Activated gamma-delta T cell treated with Interleukin-2 at 50 U/mL for 16 hours (primary cell): Measurements from ENCODE around the gene CX3CL1.
"Not testable (repeated sequence)": the region's sequence is repeated elsewhere in the genome, so short reads cannot be mapped to it uniquely, and the experiment has no call there.

Experiments
- DNase-seq: peaks from one replicate; pipeline ENCODE4 v3.0.0-alpha.2; 2020

CX3CL1 gene

DNA sequence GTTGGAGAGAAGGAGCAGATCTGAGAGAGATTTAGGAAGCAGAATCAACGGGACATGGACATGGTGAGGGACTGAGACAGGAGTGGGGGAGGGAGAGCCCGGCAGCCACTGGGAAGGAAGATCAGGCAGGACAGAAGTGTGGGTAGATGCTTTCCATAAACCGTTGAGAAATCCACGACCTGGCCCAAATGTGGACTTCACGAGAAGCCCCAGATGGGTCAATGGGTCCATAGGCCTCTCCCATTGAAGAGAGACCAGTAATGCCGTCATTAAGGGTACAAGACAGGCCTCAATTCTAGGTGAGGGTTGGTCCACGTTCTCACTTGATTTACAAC is 14.2 kb upstream of the CX3CL1 start:
- DNase-seq = no peak

DNA sequence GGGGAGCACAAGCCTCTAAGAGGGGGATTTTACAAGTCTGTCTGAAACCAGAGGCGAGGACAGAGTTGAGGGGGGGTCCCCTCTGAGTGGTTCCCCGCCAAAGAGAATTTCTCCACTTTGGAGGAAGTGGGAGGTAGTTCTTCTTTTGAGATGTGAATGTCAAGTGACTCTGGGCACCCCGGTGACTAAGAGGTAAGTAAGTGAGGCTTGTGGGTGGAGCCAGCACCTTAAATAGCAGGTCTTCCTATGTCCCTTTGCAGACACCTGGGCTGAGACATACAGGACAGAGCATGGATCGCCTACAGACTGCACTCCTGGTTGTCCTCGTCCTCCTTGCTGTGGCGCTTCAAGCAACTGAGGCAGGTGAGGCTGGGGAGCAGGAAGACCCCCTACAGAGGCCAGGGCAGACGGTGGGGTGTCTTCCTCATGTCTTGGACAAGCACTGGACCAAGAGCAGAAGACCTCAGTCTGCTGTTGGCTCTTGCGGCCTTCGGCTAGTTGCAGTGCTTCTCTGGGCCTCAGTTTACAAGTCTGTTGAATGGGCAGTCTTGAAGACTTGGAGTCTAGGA is 13.7 kb upstream of the CX3CL1 start, which contains the start of gene CCL22:
CCL22 (plus strand) TSS at position 257 of the 569 bp plus-strand sequence; CDS start at position 291, 34 bp downstream.
- DNase-seq = no peak

DNA sequence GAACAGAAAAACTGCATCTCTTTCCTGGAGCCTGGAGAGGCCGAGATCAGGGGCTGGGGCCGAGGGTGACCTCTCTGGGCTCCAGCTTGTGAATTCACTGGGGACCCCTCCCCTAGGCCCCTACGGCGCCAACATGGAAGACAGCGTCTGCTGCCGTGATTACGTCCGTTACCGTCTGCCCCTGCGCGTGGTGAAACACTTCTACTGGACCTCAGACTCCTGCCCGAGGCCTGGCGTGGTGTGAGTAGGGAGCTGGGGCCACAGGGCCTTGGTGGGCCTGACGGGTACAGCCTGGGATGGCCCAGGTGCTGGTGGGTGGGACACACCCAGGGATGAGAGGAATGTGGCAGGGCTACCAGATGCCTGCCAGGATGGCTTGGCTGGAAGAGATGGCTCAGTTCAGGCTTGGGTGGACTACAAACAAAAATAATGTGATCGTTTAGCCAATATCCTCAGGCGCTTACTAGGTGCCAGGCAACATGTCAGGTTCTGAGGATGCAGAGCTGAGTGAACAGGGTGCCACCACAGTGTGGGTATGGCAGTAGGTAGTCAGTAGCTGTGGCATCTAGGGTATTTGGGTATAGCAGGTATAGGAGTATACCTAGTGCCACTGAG is 11.9 kb upstream of the CX3CL1 start:
- DNase-seq = no peak

DNA sequence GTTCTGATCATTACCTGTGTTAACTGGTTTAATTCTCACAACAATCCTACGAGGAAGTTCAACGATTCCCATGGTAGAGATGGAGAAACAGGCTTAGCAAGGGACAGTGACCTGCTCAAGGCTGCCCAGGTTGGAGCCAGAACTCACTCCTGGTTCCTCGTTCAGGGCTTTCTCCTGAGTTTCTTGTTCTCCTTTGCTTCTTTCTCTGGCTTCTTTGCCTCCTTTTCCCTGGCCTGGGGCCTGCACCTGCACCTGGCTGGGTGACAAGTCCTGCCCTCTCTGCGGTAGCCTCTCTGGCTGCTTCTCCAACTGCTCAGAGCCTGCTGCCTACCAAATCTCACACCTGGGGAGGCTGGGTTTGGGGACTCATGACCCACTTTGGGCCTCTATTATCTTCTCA is 10.9 kb upstream of the CX3CL1 start:
- no peak for DNase-seq

DNA sequence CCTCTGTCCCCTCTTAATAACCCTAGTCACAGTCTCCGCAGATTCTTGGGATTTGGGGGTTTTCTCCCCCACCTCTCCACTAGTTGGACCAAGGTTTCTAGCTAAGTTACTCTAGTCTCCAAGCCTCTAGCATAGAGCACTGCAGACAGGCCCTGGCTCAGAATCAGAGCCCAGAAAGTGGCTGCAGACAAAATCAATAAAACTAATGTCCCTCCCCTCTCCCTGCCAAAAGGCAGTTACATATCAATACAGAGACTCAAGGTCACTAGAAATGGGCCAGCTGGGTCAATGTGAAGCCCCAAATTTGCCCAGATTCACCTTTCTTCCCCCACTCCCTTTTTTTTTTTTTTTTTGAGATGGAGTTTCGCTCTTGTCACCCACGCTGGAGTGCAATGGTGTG is 8.1 kb upstream of the CX3CL1 start:
- no peak for DNase-seq

DNA sequence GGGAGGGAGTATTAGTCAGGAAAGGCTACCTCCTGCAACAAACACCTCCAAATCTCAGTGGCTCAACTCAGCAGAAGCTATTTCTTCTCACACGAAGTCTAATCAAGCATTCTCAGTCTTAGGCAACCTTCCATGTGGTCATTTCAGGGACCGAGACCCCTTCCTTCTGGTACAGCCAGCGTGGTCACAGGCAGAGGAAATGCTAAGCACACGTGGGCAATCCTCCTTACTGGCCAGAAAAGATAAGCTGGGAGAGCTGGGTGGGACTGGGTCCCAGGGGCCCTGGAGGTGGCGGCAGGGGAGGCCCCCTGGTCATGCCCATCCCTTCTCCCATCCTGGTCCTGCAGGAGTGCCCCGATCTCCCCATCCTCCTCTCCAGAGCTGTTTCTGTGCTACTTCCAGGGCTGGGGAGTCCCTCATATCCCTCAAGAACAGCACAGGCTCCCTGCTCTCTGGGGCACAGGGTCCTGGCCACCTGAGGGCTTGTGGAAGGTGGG is 5.7 kb upstream of the CX3CL1 start:
- no peak for DNase-seq

DNA sequence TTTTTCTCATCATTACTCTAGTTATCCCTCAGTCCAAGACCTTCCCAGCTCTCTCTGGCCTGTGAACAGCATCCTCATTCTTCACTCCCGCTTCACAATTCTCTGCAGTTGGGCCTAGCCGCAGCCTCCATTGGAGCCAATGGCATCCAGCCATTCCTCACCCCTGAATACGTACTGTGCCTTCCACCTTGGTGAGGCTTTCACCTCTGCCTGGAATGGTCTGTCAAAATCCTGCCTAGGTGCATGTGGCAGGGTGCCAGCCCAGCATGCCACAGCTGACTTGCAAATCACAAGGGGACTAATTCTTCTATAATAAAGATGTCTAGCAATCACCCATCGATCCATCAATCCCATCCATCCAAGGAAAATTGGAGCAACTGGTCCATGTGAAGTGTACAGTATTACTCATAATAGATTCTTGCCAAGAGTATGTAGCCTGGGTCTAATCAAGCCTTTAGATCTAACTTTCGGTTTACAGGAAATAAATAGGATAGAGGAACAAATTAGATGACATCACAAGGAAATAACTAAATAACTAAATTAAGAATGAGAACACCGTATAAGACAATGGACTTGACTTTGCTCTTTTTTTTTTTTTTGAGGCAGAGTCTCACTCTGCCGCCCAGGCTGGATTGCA is 5.1 kb upstream of the CX3CL1 start:
- DNase-seq = no peak

DNA sequence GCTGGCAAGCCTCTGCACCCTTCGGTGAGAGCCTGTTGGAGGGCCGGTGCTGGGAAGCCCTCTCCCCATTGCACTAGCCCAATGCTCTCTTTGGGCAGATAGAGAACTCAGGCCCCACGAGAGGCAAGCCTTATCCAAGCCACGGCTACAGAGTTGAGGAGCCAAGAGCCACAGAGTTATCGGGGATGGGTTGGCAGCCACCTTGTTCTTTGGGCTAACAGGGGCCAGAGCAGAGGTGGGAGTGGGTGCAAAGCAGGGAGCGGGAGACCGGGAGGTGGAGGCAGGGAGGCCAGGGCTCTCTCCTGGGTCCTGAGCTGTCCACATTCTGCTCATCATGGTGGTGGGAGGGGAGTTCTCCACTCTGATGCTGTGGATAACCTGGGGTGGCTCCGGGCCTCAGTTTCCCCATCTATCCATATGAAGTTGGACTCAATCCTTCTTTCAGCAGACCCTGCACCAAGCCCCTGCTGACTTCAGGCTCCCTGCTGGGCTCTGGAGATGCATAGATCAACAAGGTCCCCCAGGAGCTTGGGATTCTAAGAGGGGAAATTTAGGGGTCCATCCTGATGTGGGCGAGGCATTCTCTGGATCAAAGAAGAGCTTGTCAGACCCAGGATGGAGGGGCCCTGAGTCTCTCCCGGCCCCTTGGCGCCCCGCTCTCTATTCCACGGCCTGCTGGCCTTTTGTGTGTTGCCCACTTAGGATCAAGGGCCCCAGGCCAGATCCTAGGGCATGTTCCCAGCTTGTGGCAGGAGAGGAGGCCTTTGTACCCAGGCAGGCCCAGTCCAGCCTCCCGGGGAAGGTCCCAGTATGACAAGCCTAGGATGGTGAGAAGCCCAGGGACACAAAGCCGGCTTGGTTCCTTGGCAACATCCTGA is 557 bp upstream of the CX3CL1 start:
- DNase-seq = no peak

DNA sequence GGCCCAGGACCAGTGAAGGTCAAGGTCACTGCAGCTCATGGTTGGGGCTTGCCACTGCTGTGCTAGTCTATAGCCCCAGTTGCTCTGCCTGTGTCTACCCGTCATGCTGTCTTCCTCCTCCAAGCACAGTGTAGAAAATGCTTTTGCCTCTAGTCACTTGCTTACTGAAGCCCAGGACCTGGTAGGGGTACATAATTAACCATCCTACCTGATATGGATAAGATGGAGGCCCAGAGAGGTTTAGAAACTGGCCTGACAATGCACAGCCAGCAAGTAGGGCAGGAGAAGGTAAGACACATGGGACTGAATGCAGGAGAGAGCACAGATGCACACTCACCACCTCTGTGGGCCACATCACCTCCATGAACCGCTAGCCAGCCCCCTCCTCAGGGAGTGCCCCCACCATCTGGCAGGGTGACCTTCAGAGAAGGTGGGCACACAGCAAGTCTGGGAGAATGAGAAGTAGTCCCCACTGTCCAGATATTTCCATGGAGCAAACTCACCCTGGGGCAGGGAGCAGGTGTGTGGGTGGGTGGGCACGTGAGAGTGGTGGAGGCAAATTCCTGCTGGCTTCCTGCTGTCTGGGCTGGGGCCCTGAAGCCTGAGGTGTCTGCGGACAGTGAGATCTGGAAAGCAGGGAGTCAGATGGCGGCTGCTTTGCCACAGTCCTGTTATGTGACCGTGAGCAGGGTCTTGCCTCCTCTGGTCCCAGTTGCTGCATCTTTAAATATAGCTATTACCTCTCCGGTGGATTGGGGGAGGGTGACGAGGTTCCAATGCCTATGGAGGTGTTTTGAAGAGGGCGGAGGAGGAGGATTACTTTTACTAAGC is 1.0 kb downstream of the CX3CL1 start:
- DNase-seq = no peak

DNA sequence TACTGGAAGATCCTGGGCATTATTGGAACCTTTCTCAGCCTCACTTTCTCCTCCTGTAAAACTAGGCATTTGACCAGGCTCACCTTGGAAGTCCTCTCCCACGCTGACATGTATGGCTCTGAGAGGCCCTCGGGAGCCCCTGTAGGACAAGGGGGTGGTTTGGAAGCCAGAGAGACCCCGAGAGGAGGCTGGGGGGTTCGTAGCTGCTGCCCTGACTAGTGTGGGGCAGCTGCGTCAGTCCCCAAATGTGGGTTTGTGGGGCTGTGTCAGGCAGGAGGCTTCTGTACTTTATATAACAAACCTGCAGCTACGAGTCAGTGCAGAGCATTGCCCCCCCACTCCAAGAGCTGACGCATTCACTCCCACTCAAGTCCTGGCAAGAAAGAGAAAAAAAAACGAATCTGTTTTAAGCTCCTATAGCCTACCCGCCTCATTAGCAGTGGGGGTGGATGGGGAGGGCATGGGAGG is 1.8 kb downstream of the CX3CL1 start:
- no peak for DNase-seq

DNA sequence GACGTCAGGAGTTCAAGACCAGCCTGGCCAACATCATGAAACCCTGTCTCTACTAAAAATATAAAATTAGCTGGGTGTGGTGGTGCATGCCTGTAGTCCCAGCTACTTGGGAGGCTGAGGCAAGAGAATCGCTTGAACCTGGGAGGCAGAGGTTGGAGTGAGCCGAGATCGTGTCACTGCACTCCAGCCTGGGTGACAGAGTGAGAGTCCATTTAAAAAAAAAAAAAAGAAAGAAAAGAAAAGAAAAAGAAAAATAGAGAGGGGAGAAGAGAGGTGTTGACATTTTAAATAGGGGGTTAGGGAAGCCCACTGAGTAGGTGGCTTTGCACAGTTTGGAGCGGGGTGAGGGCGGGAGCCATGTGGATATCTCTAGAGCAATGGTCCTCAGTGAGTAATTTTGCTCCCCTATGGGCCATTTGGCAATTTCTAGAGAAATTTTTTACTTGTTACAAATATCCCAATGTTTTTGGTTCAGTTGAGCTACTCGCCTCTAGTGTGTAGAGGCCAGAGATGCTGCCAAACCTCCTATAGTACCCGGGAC is 2.7 kb downstream of the CX3CL1 start:
- not testable (repeated sequence) for DNase-seq

DNA sequence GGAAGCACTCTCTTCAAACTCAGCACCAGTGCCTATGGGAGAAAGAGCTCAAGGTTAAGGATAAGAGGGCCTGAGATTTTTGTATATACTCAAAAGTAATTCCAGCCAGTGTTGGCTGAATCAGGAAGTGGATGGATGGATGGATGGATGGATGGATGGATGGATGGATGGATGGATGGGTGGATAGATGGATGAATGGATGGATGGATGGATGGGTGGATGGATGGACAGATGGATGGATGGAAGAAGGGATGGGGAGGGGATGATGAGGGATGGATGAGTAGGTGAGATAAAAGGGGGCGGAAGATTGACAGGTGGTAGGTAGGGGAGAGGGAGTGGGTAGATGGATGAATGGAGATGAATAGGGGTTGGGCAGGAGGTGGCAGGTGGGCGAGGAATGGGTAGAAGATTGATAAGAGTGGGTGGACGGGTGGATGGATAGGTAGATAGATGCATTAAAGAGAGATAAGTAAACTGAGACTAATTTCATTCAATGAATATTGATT is 4.1 kb downstream of the CX3CL1 start:
- no peak for DNase-seq

DNA sequence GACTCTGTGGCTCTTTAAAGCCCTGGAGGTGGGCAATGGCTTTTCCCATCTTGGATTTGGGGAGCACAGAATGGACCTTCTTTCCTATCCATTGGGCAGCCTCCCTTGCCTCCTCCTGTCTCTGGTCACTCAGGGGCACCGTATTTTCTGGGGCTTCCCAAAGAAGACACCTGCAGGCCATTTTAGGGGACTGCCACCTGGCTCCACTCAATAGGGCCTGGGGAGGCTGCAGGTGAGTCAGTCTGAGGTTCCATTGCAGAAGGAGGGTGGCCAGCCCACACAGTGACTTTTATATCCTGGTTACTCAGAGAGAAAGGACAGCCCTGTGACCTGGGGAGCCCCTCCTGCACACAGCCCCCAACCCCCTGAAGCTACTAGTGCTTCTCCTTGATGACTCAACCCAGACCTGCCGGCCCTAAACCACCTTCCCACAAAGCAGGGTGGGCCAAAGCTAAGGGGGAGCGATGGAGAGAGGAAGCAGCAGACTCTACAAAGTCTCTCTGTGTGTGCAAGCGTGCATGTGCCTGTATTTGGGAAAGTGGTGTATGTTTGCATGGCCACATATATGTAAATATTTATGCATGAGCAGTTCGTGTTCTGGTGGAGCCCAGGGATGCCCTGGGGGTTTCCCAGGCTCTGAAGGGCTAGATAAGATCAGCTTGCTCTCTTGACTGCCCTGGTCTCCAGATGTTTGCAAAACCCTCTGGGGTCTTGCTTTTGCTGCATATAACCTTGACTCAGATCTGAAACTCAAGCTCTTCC is 5.0 kb downstream of the CX3CL1 start:
- DNase-seq = no peak

DNA sequence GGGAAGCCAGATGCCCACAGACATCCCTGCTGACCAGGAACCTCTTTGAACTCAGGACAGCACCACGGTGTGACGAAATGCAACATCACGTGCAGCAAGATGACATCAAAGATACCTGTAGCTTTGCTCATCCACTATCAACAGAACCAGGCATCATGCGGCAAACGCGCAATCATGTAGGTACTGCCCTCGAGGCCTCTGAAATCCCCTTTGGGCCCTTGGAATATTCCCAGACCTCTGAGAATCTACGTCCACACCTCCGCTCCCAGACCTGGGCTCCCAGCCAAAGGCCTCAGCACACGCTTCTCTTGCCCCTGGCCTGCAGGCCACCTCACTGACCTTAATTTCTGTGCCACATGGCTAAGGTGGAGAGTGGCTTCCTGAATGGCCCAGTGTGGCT is 7.3 kb downstream of the CX3CL1 start:
- DNase-seq = no peak

DNA sequence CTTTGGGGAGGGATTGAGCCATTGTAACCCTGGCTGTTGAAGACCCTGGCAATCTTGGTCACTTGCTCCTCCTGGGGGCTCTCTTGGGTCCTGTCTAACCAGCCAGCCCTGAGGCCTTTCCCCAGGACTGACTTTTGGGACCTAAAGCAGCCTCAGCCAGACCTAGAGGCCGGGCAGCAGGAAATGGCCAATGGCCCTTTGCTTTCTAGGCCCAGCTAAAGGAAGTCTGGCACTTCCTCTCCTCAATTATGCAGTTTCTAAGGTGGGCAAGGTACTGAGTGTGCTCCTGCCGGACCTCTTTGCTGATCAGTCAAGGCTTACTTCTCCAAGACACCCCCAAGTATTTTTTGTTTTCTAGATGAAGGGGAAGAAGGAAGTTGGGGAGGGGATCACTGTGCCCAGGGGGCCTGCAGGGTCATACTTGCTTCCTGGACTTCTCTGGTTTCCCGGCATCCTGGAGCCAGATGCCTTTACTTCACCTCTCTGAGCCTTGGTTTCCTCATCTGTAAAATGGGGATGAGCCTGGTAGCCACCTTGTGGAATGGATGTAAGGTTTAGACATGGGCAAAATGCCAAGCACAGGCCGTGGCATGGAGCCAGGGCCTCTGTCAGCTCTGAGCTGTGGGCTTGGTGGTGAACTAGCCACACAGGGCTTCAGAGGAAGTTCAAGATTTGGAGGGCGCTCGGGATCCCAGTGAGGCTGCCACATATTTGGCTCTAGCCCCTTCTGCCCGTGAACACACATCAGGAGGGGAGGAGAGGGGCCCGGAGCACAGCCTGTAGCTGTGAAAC is 8.6 kb downstream of the CX3CL1 start:
- no peak for DNase-seq

DNA sequence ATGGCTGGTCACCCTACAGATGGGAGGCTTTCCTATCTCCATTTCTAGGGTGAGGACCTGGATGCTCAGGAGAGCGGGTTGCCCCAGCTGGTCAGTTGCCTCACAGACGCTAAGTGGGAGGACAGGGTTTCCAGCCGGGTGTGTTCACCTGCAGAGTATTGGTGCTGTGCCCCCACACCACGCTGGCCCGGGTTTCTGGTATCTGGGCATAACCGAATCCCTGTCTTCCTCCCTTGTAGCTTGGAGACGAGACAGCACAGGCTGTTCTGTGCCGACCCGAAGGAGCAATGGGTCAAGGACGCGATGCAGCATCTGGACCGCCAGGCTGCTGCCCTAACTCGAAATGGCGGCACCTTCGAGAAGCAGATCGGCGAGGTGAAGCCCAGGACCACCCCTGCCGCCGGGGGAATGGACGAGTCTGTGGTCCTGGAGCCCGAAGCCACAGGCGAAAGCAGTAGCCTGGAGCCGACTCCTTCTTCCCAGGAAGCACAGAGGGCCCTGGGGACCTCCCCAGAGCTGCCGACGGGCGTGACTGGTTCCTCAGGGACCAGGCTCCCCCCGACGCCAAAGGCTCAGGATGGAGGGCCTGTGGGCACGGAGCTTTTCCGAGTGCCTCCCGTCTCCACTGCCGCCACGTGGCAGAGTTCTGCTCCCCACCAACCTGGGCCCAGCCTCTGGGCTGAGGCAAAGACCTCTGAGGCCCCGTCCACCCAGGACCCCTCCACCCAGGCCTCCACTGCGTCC is 9.7 kb downstream of the CX3CL1 start:
- no peak for DNase-seq

DNA sequence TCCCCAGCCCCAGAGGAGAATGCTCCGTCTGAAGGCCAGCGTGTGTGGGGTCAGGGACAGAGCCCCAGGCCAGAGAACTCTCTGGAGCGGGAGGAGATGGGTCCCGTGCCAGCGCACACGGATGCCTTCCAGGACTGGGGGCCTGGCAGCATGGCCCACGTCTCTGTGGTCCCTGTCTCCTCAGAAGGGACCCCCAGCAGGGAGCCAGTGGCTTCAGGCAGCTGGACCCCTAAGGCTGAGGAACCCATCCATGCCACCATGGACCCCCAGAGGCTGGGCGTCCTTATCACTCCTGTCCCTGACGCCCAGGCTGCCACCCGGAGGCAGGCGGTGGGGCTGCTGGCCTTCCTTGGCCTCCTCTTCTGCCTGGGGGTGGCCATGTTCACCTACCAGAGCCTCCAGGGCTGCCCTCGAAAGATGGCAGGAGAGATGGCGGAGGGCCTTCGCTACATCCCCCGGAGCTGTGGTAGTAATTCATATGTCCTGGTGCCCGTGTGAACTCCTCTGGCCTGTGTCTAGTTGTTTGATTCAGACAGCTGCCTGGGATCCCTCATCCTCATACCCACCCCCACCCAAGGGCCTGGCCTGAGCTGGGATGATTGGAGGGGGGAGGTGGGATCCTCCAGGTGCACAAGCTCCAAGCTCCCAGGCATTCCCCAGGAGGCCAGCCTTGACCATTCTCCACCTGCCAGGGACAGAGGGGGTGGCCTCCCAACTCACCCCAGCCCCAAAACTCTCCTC is 10.4 kb downstream of the CX3CL1 start:
- no peak for DNase-seq
